Activated CD8-positive, alpha-beta T cell treated with anti-CD3 and anti-CD28 coated beads for 36 hours (primary cell): ENCODE data around the gene CNTROB. TPM values are rescaled to one million over a fixed set of nuclear protein-coding genes. Genes with fewer than 3 reads are reported as not detected.

ENCODE experiments used
- ATAC-seq: fragments of 200-7000 bp; cut with Tn5 transposase; one replicate; pipeline ENCODE4 v1.10.0; 2021; ENCODE audit warnings: mild to moderate bottlenecking, moderate library complexity
- CTCF ChIA-PET: fragments of 350-600 bp; sonication (Branson Sonifier 250); formaldehyde crosslinking; loops from one replicate; lab custom pipeline; 2021; ENCODE audit warnings: antibody characterized with exemption; lab: Charles Lee
- POLR2A ChIA-PET: fragments of 350-600 bp; sonication (Branson Sonifier 250); formaldehyde crosslinking; loops from one replicate; lab custom pipeline; 2021; ENCODE audit warnings: antibody characterized with exemption; lab: Charles Lee
- DNase-seq: peaks from one replicate; pipeline ENCODE4 v3.0.0-alpha.2; 2020
- H3K27ac Mint-ChIP-seq: one replicate; pipeline ENCODE4 v1.8.0; 2021; ENCODE audit warnings: mild to moderate bottlenecking, mixed read lengths
- H3K27me3 Mint-ChIP-seq: one replicate; pipeline ENCODE4 v1.8.0; 2021; ENCODE audit warnings: mixed read lengths
- H3K36me3 Mint-ChIP-seq: one replicate; pipeline ENCODE4 v1.8.0; 2021; ENCODE audit warnings: low read depth, mixed read lengths
- H3K4me1 Mint-ChIP-seq: one replicate; pipeline ENCODE4 v1.8.0; 2021; ENCODE audit warnings: low read depth, mixed read lengths
- H3K4me3 Mint-ChIP-seq: one replicate; pipeline ENCODE4 v1.8.0; 2021; ENCODE audit warnings: mild to moderate bottlenecking, moderate library complexity, mixed read lengths
- H3K9me3 Mint-ChIP-seq: one replicate; pipeline ENCODE4 v1.8.0; 2021; ENCODE audit warnings: mixed read lengths
- intact Hi-C: fragments of 100-400 bp; cut with micrococcal nuclease; formaldehyde crosslinking; loops from one replicate; pipeline ENCODE4 v1.10.0; 2022
- total RNA-seq, 2 experiments: library from RNA; stranded (reverse); gene quantifications; one replicate each; pipeline ENCODE4 v1.2.3, GENCODE V29; 2021
- TF ChIP-seq, protein P1 (sequence below): fragments of 200-600 bp; IDR thresholded peaks from one replicate; pipeline ENCODE4 v1.8.0; 2022; ENCODE audit warnings: antibody characterized with exemption, mild to moderate bottlenecking

The CNTROB gene
- total RNA-seq, 2 experiments from 2014 or later, result 48.4 to 54.1 TPM

DNA sequence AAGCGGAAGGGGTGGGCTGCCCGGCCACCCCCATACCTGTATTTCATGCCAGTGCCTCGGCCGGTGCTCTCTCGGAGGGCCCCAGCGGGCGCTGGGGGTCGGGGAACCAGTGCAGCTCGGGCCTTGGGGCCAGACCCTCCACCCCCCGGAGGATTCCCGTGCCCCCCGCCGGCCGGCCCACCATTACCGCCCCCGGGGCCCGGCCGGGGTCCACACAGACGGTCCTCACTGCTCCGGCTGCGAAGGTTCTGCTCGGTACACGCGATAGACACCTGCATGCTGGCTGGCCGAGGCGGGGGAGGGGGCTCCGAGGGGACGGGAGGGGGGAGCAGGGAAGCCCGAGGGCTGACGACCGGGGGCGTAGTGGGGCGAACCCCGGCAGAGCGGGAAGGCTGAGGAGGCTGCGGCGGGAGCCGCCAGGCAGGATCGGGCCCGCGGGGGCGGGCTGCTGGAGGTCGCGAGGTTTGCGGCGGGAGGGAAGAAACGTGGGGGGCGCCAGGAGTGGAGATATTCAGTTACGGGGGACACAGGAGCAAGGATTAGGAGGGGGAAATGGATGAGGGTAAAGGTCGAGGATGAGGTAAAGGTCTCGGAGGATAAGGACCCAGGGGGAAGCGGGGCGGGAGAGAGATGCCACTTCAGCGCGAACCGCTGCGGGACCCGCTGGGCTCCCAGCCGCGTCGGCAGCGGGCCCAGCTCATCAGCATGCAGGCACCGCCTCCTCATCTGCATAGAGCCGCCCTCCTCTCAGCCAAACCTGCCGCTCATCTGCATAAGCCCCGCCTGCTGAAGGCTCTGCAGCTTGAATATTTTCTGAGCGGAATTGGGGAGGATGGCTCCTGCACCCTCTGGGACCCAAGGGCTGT is 2.6 kb upstream of the CNTROB start, which contains the start of gene KCNAB3:
Gene KCNAB3, minus strand, starts transcription at position 699 of the 866 bp plus-strand sequence. Its CDS starts 421 bp downstream, at position 278.
- ATAC-seq (peak; percentile 40), DNase-seq (peak; percentile 80)
- TF ChIP-seq, protein P1, sequence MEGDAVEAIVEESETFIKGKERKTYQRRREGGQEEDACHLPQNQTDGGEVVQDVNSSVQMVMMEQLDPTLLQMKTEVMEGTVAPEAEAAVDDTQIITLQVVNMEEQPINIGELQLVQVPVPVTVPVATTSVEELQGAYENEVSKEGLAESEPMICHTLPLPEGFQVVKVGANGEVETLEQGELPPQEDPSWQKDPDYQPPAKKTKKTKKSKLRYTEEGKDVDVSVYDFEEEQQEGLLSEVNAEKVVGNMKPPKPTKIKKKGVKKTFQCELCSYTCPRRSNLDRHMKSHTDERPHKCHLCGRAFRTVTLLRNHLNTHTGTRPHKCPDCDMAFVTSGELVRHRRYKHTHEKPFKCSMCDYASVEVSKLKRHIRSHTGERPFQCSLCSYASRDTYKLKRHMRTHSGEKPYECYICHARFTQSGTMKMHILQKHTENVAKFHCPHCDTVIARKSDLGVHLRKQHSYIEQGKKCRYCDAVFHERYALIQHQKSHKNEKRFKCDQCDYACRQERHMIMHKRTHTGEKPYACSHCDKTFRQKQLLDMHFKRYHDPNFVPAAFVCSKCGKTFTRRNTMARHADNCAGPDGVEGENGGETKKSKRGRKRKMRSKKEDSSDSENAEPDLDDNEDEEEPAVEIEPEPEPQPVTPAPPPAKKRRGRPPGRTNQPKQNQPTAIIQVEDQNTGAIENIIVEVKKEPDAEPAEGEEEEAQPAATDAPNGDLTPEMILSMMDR, result no peak
- Mint-ChIP-seq H3K4me1 (peaks cover 28% of the 10 kb centered on the region), H3K9me3 (no peaks in the 10 kb centered on the region), H3K4me3 (peak within 1 kb of the TSS; percentile 87), H3K27ac (peak within 1 kb of the TSS; percentile 49), H3K36me3 (peaks cover 11% of the 10 kb centered on the region), H3K27me3 (no peaks in the 10 kb centered on the region)
- POLR2A ChIA-PET, result interaction anchor here (1.3 to 2.0 kb wide), 2 partner anchors 11 to 89 kb away, joined by 3 to 7 read pairs; no protein-coding TSS in a partner anchor
- CTCF ChIA-PET, result interaction anchor here (1.3 to 8.2 kb wide), 2 partner anchors 58 to 242 kb away, joined by 4 to 90 read pairs; partner anchors contain the start of gene WRAP53
- intact Hi-C loops, result no loop called here

DNA sequence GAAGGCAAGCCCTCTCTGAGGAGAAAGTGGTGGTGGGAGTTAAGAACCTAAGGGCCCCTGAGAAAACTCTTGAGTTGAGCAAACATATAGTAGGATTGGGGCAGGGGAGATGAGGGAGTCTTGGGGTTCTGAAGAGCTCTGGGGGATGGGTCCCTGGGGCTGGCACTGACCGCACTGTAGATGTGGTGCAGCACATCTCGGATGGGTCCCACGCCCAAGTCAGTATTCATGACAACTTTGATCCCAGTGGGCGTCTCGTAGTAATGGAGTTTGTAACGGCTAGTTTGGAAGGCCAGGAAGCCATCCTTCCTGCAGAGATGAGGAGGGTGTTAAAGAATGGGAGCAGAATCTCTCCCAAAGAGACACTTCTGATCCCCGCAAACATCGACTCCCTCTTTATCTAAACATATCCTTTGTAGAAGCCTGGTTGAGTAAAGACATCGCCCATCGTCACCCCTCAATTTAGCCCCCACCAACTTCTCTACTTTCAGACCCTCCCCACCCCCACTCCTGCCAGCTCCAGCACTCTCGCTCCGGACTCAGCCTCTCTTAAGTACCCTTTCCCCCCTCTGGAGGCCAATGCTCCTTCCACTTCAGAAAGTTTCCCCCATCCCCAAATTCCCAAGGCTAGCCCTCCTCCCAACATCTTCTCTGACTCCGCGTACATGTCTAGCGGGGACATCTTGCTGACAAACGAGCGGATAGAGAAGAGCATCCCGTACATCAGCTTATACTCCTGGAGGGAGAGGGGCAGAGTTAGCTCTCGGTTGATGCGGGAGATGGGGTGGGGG is 970 bp upstream of the CNTROB start:
- intact Hi-C loops, result no loop called here
- H3K27me3 Mint-ChIP-seq, result no peaks in the 10 kb centered on the region
- H3K36me3 Mint-ChIP-seq, result peaks cover 19% of the 10 kb centered on the region
- DNase-seq (peak; percentile 21), ATAC-seq (no peak)
- TF ChIP-seq, protein P1, result no peak
- H3K27ac Mint-ChIP-seq, result peak overlapping the region; percentile 94
- H3K9me3 Mint-ChIP-seq, result no peaks in the 10 kb centered on the region
- peaks cover 37% of the 10 kb centered on the region for H3K4me1 Mint-ChIP-seq
- CTCF ChIA-PET, result interaction anchor here (1.1 to 8.2 kb wide), 9 partner anchors 13 to 163 kb away, joined by 4 to 90 read pairs (median 6); partner anchors contain the start of gene RNF227
- peak overlapping the region; percentile 87 for H3K4me3 Mint-ChIP-seq
- POLR2A ChIA-PET, result interaction anchor here (0.7 to 2.3 kb wide), 7 partner anchors 9 to 244 kb away, joined by 3 to 12 read pairs (median 3); partner anchors contain the start of gene RNF227

DNA sequence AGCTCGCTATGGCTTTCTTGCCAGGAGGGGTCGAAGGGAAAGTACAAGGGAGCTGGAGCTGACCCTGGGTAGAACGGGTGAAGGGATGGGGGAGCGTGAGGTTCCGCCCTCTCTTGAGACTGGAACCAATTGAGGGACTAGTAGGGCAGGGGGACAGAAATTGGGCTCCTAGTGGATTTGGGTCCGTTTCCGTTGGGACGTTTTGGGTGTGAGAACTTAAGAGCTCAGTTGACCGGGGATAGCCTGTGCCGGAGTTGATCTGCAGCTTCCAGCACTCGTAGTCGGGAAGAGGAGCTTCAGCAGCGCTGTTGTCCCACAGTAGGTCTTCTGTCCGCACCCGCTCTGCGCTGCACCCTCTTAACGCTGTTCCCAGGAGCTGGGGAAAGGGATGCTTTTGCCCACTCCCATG is 481 bp downstream of the CNTROB start:
- Mint-ChIP-seq H3K36me3 (peaks cover 32% of the 10 kb centered on the region), H3K4me3 (peak overlapping the region; percentile 87), H3K9me3 (no peaks in the 10 kb centered on the region), H3K27me3 (no peaks in the 10 kb centered on the region), H3K4me1 (peaks cover 40% of the 10 kb centered on the region), H3K27ac (peak overlapping the region; percentile 94)
- ChIA-PET CTCF (interaction anchor here (0.7 to 8.2 kb wide), 18 partner anchors 10 to 186 kb away, joined by 3 to 90 read pairs (median 6); partner anchors contain the start of genes ALOXE3 and RNF227), POLR2A (interaction anchor here (0.7 to 2.3 kb wide), 19 partner anchors 8 to 316 kb away, joined by 3 to 17 read pairs (median 4); partner anchors contain the start of genes CHD3, CTC1 and RNF227)
- TF ChIP-seq, protein P1, result no peak
- peak; percentile 27 for ATAC-seq
- DNase-seq, result peak; percentile 43
- intact Hi-C loops, result no loop called here

DNA sequence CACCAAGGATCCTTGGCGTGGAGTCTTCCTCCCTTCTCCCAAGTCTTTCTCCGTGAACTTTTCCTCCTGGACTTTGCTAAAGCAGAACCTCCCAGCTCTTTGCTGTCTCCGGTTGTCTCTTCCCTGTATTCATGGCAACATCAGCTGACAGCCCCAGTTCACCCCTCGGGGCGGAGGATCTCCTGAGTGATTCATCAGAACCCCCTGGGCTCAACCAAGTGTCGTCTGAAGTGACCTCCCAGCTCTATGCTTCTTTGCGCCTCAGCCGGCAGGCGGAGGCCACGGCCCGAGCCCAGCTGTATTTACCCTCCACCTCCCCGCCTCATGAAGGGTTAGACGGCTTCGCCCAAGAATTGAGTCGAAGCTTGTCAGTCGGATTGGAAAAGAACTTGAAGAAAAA is 943 bp downstream of the CNTROB start:
- Mint-ChIP-seq H3K36me3 (peaks cover 31% of the 10 kb centered on the region), H3K9me3 (no peaks in the 10 kb centered on the region), H3K4me3 (peak overlapping the region; percentile 87), H3K27ac (peak overlapping the region; percentile 94), H3K27me3 (no peaks in the 10 kb centered on the region), H3K4me1 (peaks cover 40% of the 10 kb centered on the region)
- DNase-seq, result peak; percentile 62
- TF ChIP-seq, protein P1, result no peak
- ATAC-seq, result no peak
- intact Hi-C loops, result no loop called here
- CTCF ChIA-PET, result interaction anchor here (0.7 to 8.2 kb wide), 19 partner anchors 11 to 186 kb away, joined by 3 to 90 read pairs (median 6); partner anchors contain the start of genes ALOXE3 and RNF227
- POLR2A ChIA-PET, result interaction anchor here (0.7 to 2.3 kb wide), 18 partner anchors 8 to 315 kb away, joined by 3 to 17 read pairs (median 4); partner anchors contain the start of genes CHD3, CTC1 and RNF227
